NCI-H1930 (cell line): Measurements from ENCODE around the gene SLC4A4.

ENCODE experiments used
- DNase-seq, 2 experiments: peaks; one replicate each; lab custom pipeline; 2025; lab: John Stamatoyannopoulos, UW

Gene SLC4A4

GRCh38 chr4:71472946-71473345, 134.1 kb downstream of the SLC4A4 start:
- DNase-seq: no peak

GRCh38 chr4:71473541-71474240, 134.9 kb downstream of the SLC4A4 start:
- no peak for DNase-seq

- no peak for DNase-seq
Measured at GRCh38 chr4:71474731-71475130, 135.9 kb downstream of the SLC4A4 start.

GRCh38 chr4:71476240-71476639, 137.4 kb downstream of the SLC4A4 start:
- no peak for DNase-seq

GRCh38 chr4:71486550-71487343, 147.9 kb downstream of the SLC4A4 start:
- no peak for DNase-seq

GRCh38 chr4:71487344-71487920, 148.6 kb downstream of the SLC4A4 start:
- no peak for DNase-seq

GRCh38 chr4:71494539-71494938, 155.7 kb downstream of the SLC4A4 start:
- DNase-seq: no peak

- no peak for DNase-seq
Measured at GRCh38 chr4:71495454-71495853, 156.6 kb downstream of the SLC4A4 start.

- DNase-seq: no peak
Measured at GRCh38 chr4:71497078-71497477, 158.3 kb downstream of the SLC4A4 start.

GRCh38 chr4:71498002-71498401, 159.2 kb downstream of the SLC4A4 start:
- no peak for DNase-seq

GRCh38 chr4:71498625-71499024, 159.8 kb downstream of the SLC4A4 start:
- no peak for DNase-seq

- DNase-seq: no peak
Measured at GRCh38 chr4:71501992-71502391, 163.2 kb downstream of the SLC4A4 start.

- no peak for DNase-seq
Measured at GRCh38 chr4:71518283-71518989, 179.6 kb downstream of the SLC4A4 start.

- DNase-seq: no peak
Measured at GRCh38 chr4:71520308-71520707, 181.5 kb downstream of the SLC4A4 start.

- no peak for DNase-seq
Measured at GRCh38 chr4:71520850-71521249, 182.0 kb downstream of the SLC4A4 start.

GRCh38 chr4:71524756-71525155, 185.9 kb downstream of the SLC4A4 start:
- peak in 1 of 2 experiments; percentile 18 for DNase-seq

GRCh38 chr4:71526637-71527406, 188.0 kb downstream of the SLC4A4 start:
- no peak for DNase-seq

- no peak for DNase-seq
Measured at GRCh38 chr4:71532407-71532806, 193.6 kb downstream of the SLC4A4 start.

GRCh38 chr4:71533121-71533520, 194.3 kb downstream of the SLC4A4 start:
- DNase-seq: no peak

- DNase-seq: no peak
Measured at GRCh38 chr4:71537551-71538065, 198.8 kb downstream of the SLC4A4 start.

- no peak for DNase-seq
Measured at GRCh38 chr4:71538528-71538927, 199.7 kb downstream of the SLC4A4 start.
